Measurements from ENCODE around the gene EME1.

- no peak for TF ChIP-seq POLR2A (IDR thresholded peaks at IDR 0.05; ENCODE audit: low read depth, low read length)
- TF ChIP-seq CTCF (IDR thresholded peaks at IDR 0.05; ENCODE audit: extremely low read depth in 1 of 2, insufficient read depth in 1 of 2, low read depth in 1 of 2, low read length in 2 of 2) = no peak
- TF ChIP-seq JUN (IDR thresholded peaks at IDR 0.05; ENCODE audit: borderline replicate concordance, insufficient read depth, insufficient read length, low read depth) = no peak
- TF ChIP-seq FOS (IDR thresholded peaks at IDR 0.05; ENCODE audit: borderline replicate concordance, insufficient read depth, low read length) = no peak
- TF ChIP-seq EZH2 (IDR thresholded peaks at IDR 0.05; ENCODE audit: borderline replicate concordance, low read depth, low read length, severe bottlenecking) = no peak
- no peak for TF ChIP-seq POLR2AphosphoS5 (IDR thresholded peaks at IDR 0.05; ENCODE audit: insufficient read depth, low read depth, low read length)
- no peak for TF ChIP-seq GATA2 (IDR thresholded peaks at IDR 0.05; ENCODE audit: insufficient read depth, insufficient read length, low read depth, low read length)
These were observed 17.2 kb upstream of the EME1 start for GRCh38 chr17:50355701-50356341.
